ENCODE measurements around the gene ADAM8. TPM values are rescaled to one million over a fixed set of nuclear protein-coding genes. Genes with fewer than 3 reads are reported as not detected.

ADAM8 gene
- total and polyA plus RNA-seq, 2 donors (not counting 1 experiment from before 2014, with no cell fraction given): 0.23 to 2.0 TPM

- no peak for DNase-seq (ENCODE audit: low read depth in 2 of 2)
- Histone ChIP-seq H3K4me2 (ENCODE audit: extremely low read depth, insufficient read depth, low read length) (no peak overlapping the region), H3K27ac (ENCODE audit: insufficient read depth, low read length) (no peak overlapping the region), H2AFZ (ENCODE audit: low read length) (no peak overlapping the region), H3K36me3 (ENCODE audit: control insufficient read depth, insufficient read depth, low read length) (peaks cover 47% of the 10 kb centered on the region), H3K4me3 (replicated peaks in 1 of 4; ENCODE audit: control extremely low read depth in 1 of 4, insufficient read depth in 1 of 4, low read depth in 3 of 4, low read length in 4 of 4) (no peak overlapping the region), H3K9ac (ENCODE audit: insufficient read depth, low read length) (no peak overlapping the region), H4K20me1 (ENCODE audit: control insufficient read depth, extremely low read depth, insufficient read depth, low read length) (no peaks in the 10 kb centered on the region), H3K9me3 (ENCODE audit: control insufficient read depth, insufficient read depth, low read depth, low read length) (no peaks in the 10 kb centered on the region), H3K79me2 (ENCODE audit: control insufficient read depth, insufficient read depth, low read length) (no peaks in the 10 kb centered on the region), H3K27me3 (ENCODE audit: control insufficient read depth, insufficient read depth, low read length) (no peaks in the 10 kb centered on the region), H3K4me1 (ENCODE audit: control insufficient read depth, extremely low read depth, insufficient read depth, low read length) (peaks cover 13% of the 10 kb centered on the region)
- TF ChIP-seq CTCF (conservative IDR thresholded peaks at IDR 0.05 in 1 of 2, IDR thresholded peaks at IDR 0.05 in 1 of 2; ENCODE audit: low read depth in 1 of 2, low read length in 2 of 2) (no peak), EZH2 (IDR thresholded peaks at IDR 0.05; ENCODE audit: low read length, missing control alignments) (no peak)
Measured at GRCh38 chr10:133289761-133290160, 13.1 kb upstream of the ADAM8 start.

- Histone ChIP-seq H3K4me3 (replicated peaks in 1 of 4; ENCODE audit: control extremely low read depth in 1 of 4, insufficient read depth in 1 of 4, low read depth in 3 of 4, low read length in 4 of 4) (no peak overlapping the region), H3K4me2 (ENCODE audit: extremely low read depth, insufficient read depth, low read length) (no peak overlapping the region), H3K79me2 (ENCODE audit: control insufficient read depth, insufficient read depth, low read length) (no peaks in the 10 kb centered on the region), H2AFZ (ENCODE audit: low read length) (no peak overlapping the region), H4K20me1 (ENCODE audit: control insufficient read depth, extremely low read depth, insufficient read depth, low read length) (no peaks in the 10 kb centered on the region), H3K27me3 (ENCODE audit: control insufficient read depth, insufficient read depth, low read length) (no peaks in the 10 kb centered on the region), H3K9me3 (ENCODE audit: control insufficient read depth, insufficient read depth, low read depth, low read length) (no peaks in the 10 kb centered on the region), H3K36me3 (ENCODE audit: control insufficient read depth, insufficient read depth, low read length) (peaks cover 50% of the 10 kb centered on the region), H3K4me1 (ENCODE audit: control insufficient read depth, extremely low read depth, insufficient read depth, low read length) (peaks cover 7% of the 10 kb centered on the region), H3K9ac (ENCODE audit: insufficient read depth, low read length) (no peak overlapping the region), H3K27ac (ENCODE audit: insufficient read depth, low read length) (no peak overlapping the region)
- TF ChIP-seq CTCF (conservative IDR thresholded peaks at IDR 0.05 in 1 of 2, IDR thresholded peaks at IDR 0.05 in 1 of 2; ENCODE audit: low read depth in 1 of 2, low read length in 2 of 2) (no peak), EZH2 (IDR thresholded peaks at IDR 0.05; ENCODE audit: low read length, missing control alignments) (no peak)
- no peak for DNase-seq (ENCODE audit: low read depth in 2 of 2)
Measured at GRCh38 chr10:133287832-133288500, 11.3 kb upstream of the ADAM8 start.

GRCh38 chr10:133286366-133286765, 9.7 kb upstream of the ADAM8 start:
- Histone ChIP-seq H3K9me3 (ENCODE audit: control insufficient read depth, insufficient read depth, low read depth, low read length) (no peaks in the 10 kb centered on the region), H3K79me2 (ENCODE audit: control insufficient read depth, insufficient read depth, low read length) (no peaks in the 10 kb centered on the region), H3K4me2 (ENCODE audit: extremely low read depth, insufficient read depth, low read length) (no peak overlapping the region), H3K9ac (ENCODE audit: insufficient read depth, low read length) (no peak overlapping the region), H3K4me3 (replicated peaks in 1 of 4; ENCODE audit: control extremely low read depth in 1 of 4, insufficient read depth in 1 of 4, low read depth in 3 of 4, low read length in 4 of 4) (no peak overlapping the region), H3K36me3 (ENCODE audit: control insufficient read depth, insufficient read depth, low read length) (peaks cover 44% of the 10 kb centered on the region), H3K27ac (ENCODE audit: insufficient read depth, low read length) (no peak overlapping the region), H3K27me3 (ENCODE audit: control insufficient read depth, insufficient read depth, low read length) (no peaks in the 10 kb centered on the region), H4K20me1 (ENCODE audit: control insufficient read depth, extremely low read depth, insufficient read depth, low read length) (no peaks in the 10 kb centered on the region), H3K4me1 (ENCODE audit: control insufficient read depth, extremely low read depth, insufficient read depth, low read length) (no peaks in the 10 kb centered on the region), H2AFZ (ENCODE audit: low read length) (no peak overlapping the region)
- TF ChIP-seq EZH2 (IDR thresholded peaks at IDR 0.05; ENCODE audit: low read length, missing control alignments): no peak
- TF ChIP-seq CTCF (conservative IDR thresholded peaks at IDR 0.05 in 1 of 2, IDR thresholded peaks at IDR 0.05 in 1 of 2; ENCODE audit: low read depth in 1 of 2, low read length in 2 of 2): no peak
- DNase-seq (ENCODE audit: low read depth in 2 of 2): no peak
